Chondrocyte (in vitro differentiated cells): ENCODE results near the gene KDM2A. TPM values are rescaled to one million over a fixed set of nuclear protein-coding genes. Genes with fewer than 3 reads are reported as not detected.

Source experiments
- DNase-seq: peaks from one replicate; pipeline ENCODE4 v3.0.0; 2021; ENCODE audit warnings: mixed read lengths, low spot score
- H3K27ac Mint-ChIP-seq: one replicate; pipeline ENCODE4 v1.8.0; 2021; ENCODE audit warnings: mild to moderate bottlenecking, moderate library complexity, mixed read lengths; ENCODE audit not compliant: unreplicated experiment
- H3K27me3 Mint-ChIP-seq: 2 replicates; pipeline ENCODE4 v1.8.0; 2021; ENCODE audit warnings: low read depth, mixed read lengths
- H3K36me3 Mint-ChIP-seq: 2 replicates; pipeline ENCODE4 v1.8.0; 2021; ENCODE audit warnings: low read depth, mixed read lengths
- H3K4me1 Mint-ChIP-seq: 2 replicates; pipeline ENCODE4 v1.8.0; 2021; ENCODE audit warnings: low read depth, mild to moderate bottlenecking, mixed read lengths
- H3K4me3 Mint-ChIP-seq: one replicate; pipeline ENCODE4 v1.8.0; 2021; ENCODE audit warnings: mild to moderate bottlenecking, moderate library complexity, mixed read lengths; ENCODE audit not compliant: unreplicated experiment
- H3K9me3 Mint-ChIP-seq: 2 replicates; pipeline ENCODE4 v1.8.0; 2021; ENCODE audit warnings: low read depth, mixed read lengths
- CTCF ChIP-seq: fragments of 200-600 bp; sonication (generic); IDR thresholded peaks from 2 replicates; pipeline ENCODE4 v1.5.0; 2021; ENCODE audit warnings: antibody characterized with exemption, mild to moderate bottlenecking, moderate library complexity
- total RNA-seq: library from RNA; stranded (reverse); gene quantifications from 3 replicates; pipeline ENCODE4 v1.2.1, GENCODE V29; 2021

The KDM2A gene
- total RNA-seq, 1 donor from 2014 or later, result 54.3 TPM

DNA sequence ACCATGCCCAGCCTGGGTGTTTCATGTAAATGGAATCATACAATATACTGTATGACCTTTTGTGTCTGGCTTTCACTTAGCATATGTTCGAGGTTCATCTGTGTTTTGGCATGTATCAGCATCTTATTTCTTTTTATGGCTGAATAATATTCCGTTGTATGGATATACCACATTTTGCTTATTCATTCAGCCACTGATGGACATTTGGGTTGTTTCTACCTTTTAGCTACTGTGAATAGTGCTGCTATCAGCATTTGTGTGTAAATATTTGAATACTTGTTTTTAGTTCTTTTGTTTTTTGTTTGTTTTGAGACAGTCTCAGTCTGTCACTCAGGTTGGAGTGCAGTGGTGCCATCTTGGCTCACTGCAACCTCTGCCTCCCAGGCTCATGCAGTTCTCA, 35.7 kb downstream of the KDM2A start:
- H3K9me3 Mint-ChIP-seq, result no peaks in the 10 kb centered on the region
- H3K4me3 Mint-ChIP-seq, result no peak overlapping the region
- H3K27me3 Mint-ChIP-seq, result no peaks in the 10 kb centered on the region
- DNase-seq, result no peak
- TF ChIP-seq CTCF, result no peak
- H3K4me1 Mint-ChIP-seq, result peaks cover 13% of the 10 kb centered on the region
- H3K27ac Mint-ChIP-seq, result no peak overlapping the region
- H3K36me3 Mint-ChIP-seq, result peaks cover 3% of the 10 kb centered on the region

DNA sequence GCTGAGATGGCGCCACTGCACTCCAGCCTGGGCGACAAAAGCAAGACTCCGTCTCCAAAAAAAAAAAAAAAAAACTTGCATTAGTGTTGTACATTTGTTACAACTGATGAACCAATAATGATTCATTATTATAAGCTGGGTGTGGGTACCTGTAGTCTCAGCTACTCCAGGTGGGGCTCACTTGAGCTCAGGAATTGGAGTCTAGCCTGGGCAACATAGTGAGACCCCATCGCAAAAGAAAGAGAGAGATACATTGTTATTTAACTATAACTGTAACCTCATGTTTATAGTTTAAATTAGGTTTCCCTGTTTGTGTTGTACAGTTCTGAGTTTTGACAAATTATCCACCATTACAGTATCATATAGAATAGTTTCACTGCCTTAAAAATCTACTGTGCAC, 38.6 kb downstream of the KDM2A start:
- Mint-ChIP-seq H3K27me3 (no peaks in the 10 kb centered on the region), H3K9me3 (no peaks in the 10 kb centered on the region), H3K27ac (no peak overlapping the region), H3K36me3 (peaks cover 1% of the 10 kb centered on the region), H3K4me3 (no peak overlapping the region), H3K4me1 (peaks cover 24% of the 10 kb centered on the region)
- TF ChIP-seq CTCF, result no peak
- no peak for DNase-seq

DNA sequence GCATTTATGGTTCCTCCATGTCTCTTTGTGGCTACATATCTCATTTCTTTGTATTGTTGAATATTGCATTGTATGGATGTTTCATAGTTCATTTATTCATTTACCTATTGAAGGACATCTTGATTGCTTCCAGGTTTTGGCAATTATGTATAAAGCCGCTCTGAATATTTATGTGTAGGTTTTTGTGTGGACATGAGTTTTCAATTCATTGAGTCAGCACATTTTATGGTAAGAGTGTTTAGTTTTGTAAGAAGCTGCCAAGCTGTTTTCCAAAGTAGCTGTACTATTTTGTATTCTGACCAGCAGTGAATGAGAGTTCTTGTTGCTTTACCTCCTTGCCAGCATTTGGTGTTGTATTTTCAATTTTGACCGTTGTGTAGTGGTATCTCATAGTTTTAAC, 39.2 kb downstream of the KDM2A start:
- H3K4me1 Mint-ChIP-seq, result peaks cover 27% of the 10 kb centered on the region
- no peaks in the 10 kb centered on the region for H3K9me3 Mint-ChIP-seq
- H3K27ac Mint-ChIP-seq, result no peak overlapping the region
- no peak overlapping the region for H3K4me3 Mint-ChIP-seq
- peaks cover 1% of the 10 kb centered on the region for H3K36me3 Mint-ChIP-seq
- no peak for TF ChIP-seq CTCF
- DNase-seq, result no peak
- no peaks in the 10 kb centered on the region for H3K27me3 Mint-ChIP-seq

- H3K27me3 Mint-ChIP-seq, result no peaks in the 10 kb centered on the region
- TF ChIP-seq CTCF, result no peak
- no peak overlapping the region for H3K4me3 Mint-ChIP-seq
- no peak for DNase-seq
- H3K36me3 Mint-ChIP-seq, result peaks cover 2% of the 10 kb centered on the region
- H3K9me3 Mint-ChIP-seq, result no peaks in the 10 kb centered on the region
- no peak overlapping the region for H3K27ac Mint-ChIP-seq
- H3K4me1 Mint-ChIP-seq, result peaks cover 30% of the 10 kb centered on the region
Observed at GRCh38 chr11:67160045-67160444, 41.0 kb downstream of the KDM2A start.

GRCh38 chr11:67160872-67161783, 42.1 kb downstream of the KDM2A start:
- Mint-ChIP-seq H3K4me3 (no peak overlapping the region), H3K36me3 (peaks cover 2% of the 10 kb centered on the region), H3K27me3 (no peaks in the 10 kb centered on the region), H3K27ac (peak overlapping the region; percentile 27), H3K4me1 (peaks cover 36% of the 10 kb centered on the region), H3K9me3 (no peaks in the 10 kb centered on the region)
- TF ChIP-seq CTCF, result no peak
- DNase-seq, result no peak
